GM19397 (cell line): ENCODE results near the gene CACNA2D1.

ENCODE experiments used
- ATAC-seq: cut with Tn5 transposase; IDR thresholded peaks from one replicate; pipeline ENCODE4 v1.9.1; 2021; ENCODE audit warnings: mild to moderate bottlenecking, moderate library complexity; ENCODE audit not compliant: unreplicated experiment

Gene CACNA2D1

GRCh38 chr7:82010416-82010815 is 433.2 kb downstream of the CACNA2D1 start:
- ATAC-seq = no peak

- ATAC-seq = no peak
Measured at GRCh38 chr7:82007315-82007714, 436.3 kb downstream of the CACNA2D1 start.

GRCh38 chr7:82005056-82005455 is 438.5 kb downstream of the CACNA2D1 start:
- no peak for ATAC-seq

GRCh38 chr7:81993186-81993585 is 450.4 kb downstream of the CACNA2D1 start:
- no peak for ATAC-seq

- ATAC-seq = no peak
Measured at GRCh38 chr7:81990395-81990794, 453.2 kb downstream of the CACNA2D1 start.

GRCh38 chr7:81986723-81987470 is 456.7 kb downstream of the CACNA2D1 start:
- no peak for ATAC-seq

GRCh38 chr7:81983406-81983805 is 460.2 kb downstream of the CACNA2D1 start:
- no peak for ATAC-seq

GRCh38 chr7:81973117-81973516 is 470.5 kb downstream of the CACNA2D1 start:
- no peak for ATAC-seq

GRCh38 chr7:81960026-81960425 is 483.6 kb downstream of the CACNA2D1 start:
- ATAC-seq = no peak

- ATAC-seq = no peak
Measured at GRCh38 chr7:81957517-81957916, 486.1 kb downstream of the CACNA2D1 start.

GRCh38 chr7:81956520-81956919 is 487.1 kb downstream of the CACNA2D1 start:
- ATAC-seq = no peak

GRCh38 chr7:81949306-81949705 is 494.3 kb downstream of the CACNA2D1 start:
- no peak for ATAC-seq

- no peak for ATAC-seq
Measured at GRCh38 chr7:81944058-81944457, 499.5 kb downstream of the CACNA2D1 start.

- ATAC-seq = no peak
Measured at GRCh38 chr7:81937091-81937490, 506.5 kb downstream of the CACNA2D1 start.

- ATAC-seq = no peak
Measured at GRCh38 chr7:81934596-81935301, 508.8 kb downstream of the CACNA2D1 start.

- ATAC-seq = no peak
Measured at GRCh38 chr7:81932936-81933335, 510.6 kb downstream of the CACNA2D1 start.

- no peak for ATAC-seq
Measured at GRCh38 chr7:81929386-81929785, 514.2 kb downstream of the CACNA2D1 start.

- ATAC-seq = no peak
Measured at GRCh38 chr7:81926154-81926553, 517.4 kb downstream of the CACNA2D1 start.

- no peak for ATAC-seq
Measured at GRCh38 chr7:81925530-81925929, 518.0 kb downstream of the CACNA2D1 start.

GRCh38 chr7:81924494-81924893 is 519.1 kb downstream of the CACNA2D1 start:
- ATAC-seq = no peak

- ATAC-seq = no peak
Measured at GRCh38 chr7:81919494-81919893, 524.1 kb downstream of the CACNA2D1 start.

- no peak for ATAC-seq
Measured at GRCh38 chr7:81908220-81908619, 535.4 kb downstream of the CACNA2D1 start.
